Endothelial cell of umbilical vein (primary cell): ENCODE data around the gene PTGFR.

ENCODE experiments used
- CTCF ChIP-seq, 2 donors: IDR thresholded peaks; 1 replicate in 1 of 2; 2 replicates in 1 of 2; pipeline ENCODE4 v1.5.1; 2011; ENCODE audit warnings: low read length in 2 of 2, mild to moderate bottlenecking in 2 of 2, moderate library complexity in 2 of 2, control low read depth in 1 of 2, inconsistent platforms in 1 of 2, low read depth in 1 of 2; ENCODE audit not compliant: insufficient read depth in 1 of 2; ENCODE audit errors: extremely low read depth in 1 of 2
- GATA2 ChIP-seq: IDR thresholded peaks from 2 replicates; pipeline ENCODE4 v1.7.0; 2011; ENCODE audit warnings: low read depth, mild to moderate bottlenecking, moderate library complexity, mixed read lengths, low read length; ENCODE audit not compliant: insufficient read length, insufficient read depth
- MAX ChIP-seq: IDR thresholded peaks from 2 replicates; pipeline ENCODE4 v1.6.1; 2011; ENCODE audit not compliant: insufficient read depth, insufficient read length
- POLR2A ChIP-seq: IDR thresholded peaks from 2 replicates; pipeline ENCODE4 v1.6.1; 2012; ENCODE audit warnings: low read depth, mild to moderate bottlenecking, control low read depth, low read length

GRCh38 chr1:78540048-78540447 is 49.3 kb downstream of the PTGFR start:
- TF ChIP-seq GATA2 (no peak), MAX (no peak), CTCF (IDR thresholded peaks at IDR 0.05; ENCODE audit: extremely low read depth in 1 of 2, insufficient read depth in 1 of 2, low read depth in 1 of 2, low read length in 2 of 2) (no peak), POLR2A (no peak)
